ENCODE results near the gene SBF2. TPM values are rescaled to one million over a fixed set of nuclear protein-coding genes. Genes with fewer than 3 reads are reported as not detected.

SBF2 gene
- total RNA-seq, 1 experiment from 2014 or later: 30.2 TPM

GRCh38 chr11:10030122-10030490 is 263.9 kb downstream of the SBF2 start:
- no peaks in the 10 kb centered on the region for H3K23me2 ChIP-seq (ENCODE audit: insufficient read length, low read depth, low read length, poor library complexity, severe bottlenecking)
- H3K9ac ChIP-seq (ENCODE audit: extremely low read depth, insufficient read length, low read length): no peak overlapping the region
- H3K27me3 ChIP-seq (ENCODE audit: insufficient read depth, low read length): no peaks in the 10 kb centered on the region
- no peak overlapping the region for H3K14ac ChIP-seq (ENCODE audit: insufficient read depth, low read length)
- H4K8ac ChIP-seq (replicated peaks; ENCODE audit: insufficient read length, low read depth, low read length): no peak overlapping the region
- H2BK12ac ChIP-seq (ENCODE audit: insufficient read length, low read depth, low read length): no peak overlapping the region
- H3T11ph ChIP-seq (ENCODE audit: low read length): no peak overlapping the region
- no peak overlapping the region for H3K27ac ChIP-seq (ENCODE audit: insufficient read length, low read depth, low read length)
- no peaks in the 10 kb centered on the region for H3K79me2 ChIP-seq (ENCODE audit: insufficient read depth, low read length)
- H4K5ac ChIP-seq (ENCODE audit: insufficient read length, low read depth, low read length): no peak overlapping the region
- no peak overlapping the region for H2AK5ac ChIP-seq (ENCODE audit: insufficient read length, low read length)
- no peaks in the 10 kb centered on the region for H3K9me3 ChIP-seq (ENCODE audit: control insufficient read depth, low read depth, low read length)
- Mint-ChIP-seq H3K27ac (peak overlapping the region in 1 of 3 experiments; percentile 42; a peak in 1 of 7 replicates), H3K36me3 (ENCODE audit: insufficient read depth in 1 of 3, low read depth in 3 of 3) (peaks cover 0 to 7% (median 0%) of the 10 kb centered on the region in 3 experiments; a peak in 1 of 7 replicates), H3K9me3 (no peaks in the 10 kb centered on the region), H3K27me3 (ENCODE audit: low read depth) (no peaks in the 10 kb centered on the region), H3K4me1 (peaks cover 7 to 8% of the 10 kb centered on the region in 2 experiments; a peak in 3 of 4 replicates), H3K4me3 (no peak overlapping the region)
- H3K4me1 ChIP-seq (ENCODE audit: insufficient read depth, low read length): no peaks in the 10 kb centered on the region
- H3K18ac ChIP-seq (ENCODE audit: insufficient read length, low read depth, low read length): no peak overlapping the region
- H3K23ac ChIP-seq (ENCODE audit: insufficient read length, low read depth, low read length): no peak overlapping the region
- H3K4ac ChIP-seq (ENCODE audit: low read depth, low read length): no peak overlapping the region
- no peak for TF ChIP-seq CTCF (conservative IDR thresholded peaks at IDR 0.05)
- DNase-seq: no peak
- no CpG with 5 or more reads among the region's 2 CpGs for WGBS (ENCODE audit: extremely low coverage, insufficient read length, low lambda C conversion rate)
- no peak overlapping the region for H2BK20ac ChIP-seq (ENCODE audit: low read depth, low read length, poor library complexity, severe bottlenecking)
- H4K91ac ChIP-seq (ENCODE audit: insufficient read length, low read depth, low read length): no peak overlapping the region
- no peaks in the 10 kb centered on the region for H3K79me1 ChIP-seq (ENCODE audit: insufficient read depth, low read depth, low read length, poor library complexity, severe bottlenecking)
- no peak overlapping the region for H3K56ac ChIP-seq (ENCODE audit: insufficient read length, low read depth, low read length)
- no peak overlapping the region for H2BK5ac ChIP-seq (ENCODE audit: insufficient read length, low read length)
- H3K4me2 ChIP-seq (ENCODE audit: insufficient read depth, insufficient read length, low read length): no peak overlapping the region
- H2BK15ac ChIP-seq (ENCODE audit: low read depth, low read length): no peak overlapping the region
- H2BK120ac ChIP-seq (ENCODE audit: low read depth, low read length, poor library complexity, severe bottlenecking): no peak overlapping the region
- H2AFZ ChIP-seq (ENCODE audit: low read length): no peak overlapping the region
- no peaks in the 10 kb centered on the region for H4K20me1 ChIP-seq (ENCODE audit: control insufficient read depth, insufficient read depth, insufficient read length)

All from H9 (cell line).